Measurements from ENCODE around the gene SLC6A3. TPM values are rescaled to one million over a fixed set of nuclear protein-coding genes. Genes with fewer than 3 reads are reported as not detected.
A peak's percentile ranks its signal among the peaks of the same experiment; 100 is the strongest.
"Not testable (repeated sequence)": the region's sequence is repeated elsewhere in the genome, so short reads cannot be mapped to it uniquely, and the experiment has no call there.

The SLC6A3 gene
- total and polyA plus RNA-seq, 12 donors: 0.04 to 0.19 (median 0.18) TPM; not detected in 9

- no peaks in the 10 kb centered on the region for H3K9me3 ChIP-seq
- ATAC-seq (peak; percentile 28 to 78 (median 56)), DNase-seq (peak; percentile 42 to 45)
- TF ChIP-seq CTCF (IDR thresholded peaks at IDR 0.05): no peak
- peaks cover 0 to 67% (median 7%) of the 10 kb centered on the region in 9 donors for H3K36me3 ChIP-seq
- peak overlapping the region in 1 of 10 donors; percentile 92 for H3K27ac ChIP-seq
- peaks cover 0 to 52% (median 0%) of the 10 kb centered on the region in 9 donors for H3K4me1 ChIP-seq
- no peaks in the 10 kb centered on the region for H3K27me3 ChIP-seq
- no peak overlapping the region for H3K4me3 ChIP-seq
- intact Hi-C loops (cut with DNase I): loop anchor here in 2 of 10 donors (10.0 kb wide), 2 partner anchors 167 to 313 kb away; no protein-coding TSS in a partner anchor
- 88 to 89% methylated on average over 16 of the region's 16 CpGs for WGBS, 2 donors
Measured at GRCh38 chr5:1477341-1477740, 32.1 kb upstream of the SLC6A3 start.

GRCh38 chr5:1476967-1477310 lies 31.7 kb upstream of the SLC6A3 start:
- no peak overlapping the region for H3K4me3 ChIP-seq
- intact Hi-C loops (cut with DNase I): loop anchor here in 2 of 10 donors (10.0 kb wide), 2 partner anchors 168 to 312 kb away; no protein-coding TSS in a partner anchor
- peaks cover 0 to 71% (median 7%) of the 10 kb centered on the region in 9 donors for H3K36me3 ChIP-seq
- no peaks in the 10 kb centered on the region for H3K9me3 ChIP-seq
- H3K27ac ChIP-seq: peak overlapping the region in 1 of 10 donors; percentile 92
- no peak for DNase-seq
- peaks cover 0 to 52% (median 0%) of the 10 kb centered on the region in 9 donors for H3K4me1 ChIP-seq
- no peak for TF ChIP-seq CTCF (IDR thresholded peaks at IDR 0.05)
- H3K27me3 ChIP-seq: no peaks in the 10 kb centered on the region
- peak in 1 of 8 donors; percentile 3 for ATAC-seq
- WGBS, 2 donors: 95 to 97% methylated on average over 11 of the region's 11 CpGs

GRCh38 chr5:1476181-1476966 lies 31.1 kb upstream of the SLC6A3 start:
- H3K9me3 ChIP-seq: no peaks in the 10 kb centered on the region
- WGBS, 2 donors: 89 to 91% methylated on average over 28 of the region's 28 CpGs
- intact Hi-C loops (cut with DNase I): loop anchor here in 2 of 10 donors (10.0 kb wide), 2 partner anchors 168 to 312 kb away; no protein-coding TSS in a partner anchor
- peaks cover 0 to 74% (median 7%) of the 10 kb centered on the region in 9 donors for H3K36me3 ChIP-seq
- no peak for ATAC-seq
- no peak for TF ChIP-seq CTCF (IDR thresholded peaks at IDR 0.05)
- peaks cover 0 to 46% (median 0%) of the 10 kb centered on the region in 9 donors for H3K4me1 ChIP-seq
- peak overlapping the region in 1 of 10 donors; percentile 92 for H3K27ac ChIP-seq
- H3K4me3 ChIP-seq: no peak overlapping the region
- DNase-seq: no peak
- no peaks in the 10 kb centered on the region for H3K27me3 ChIP-seq

GRCh38 chr5:1475544-1475900 lies 30.3 kb upstream of the SLC6A3 start:
- H3K27ac ChIP-seq, H3K4me3 ChIP-seq, H3K9me3 ChIP-seq, ATAC-seq, DNase-seq, H3K27me3 ChIP-seq: not testable (repeated sequence)
- WGBS, 2 donors: 89 to 92% methylated on average over 17 of the region's 17 CpGs
- intact Hi-C loops (cut with DNase I): loop anchor here in 2 of 10 donors (10.0 kb wide), 2 partner anchors 169 to 311 kb away; no protein-coding TSS in a partner anchor
- Histone ChIP-seq H3K4me1 (peaks cover 0 to 38% (median 0%) of the 10 kb centered on the region in 9 donors), H3K36me3 (peaks cover 0 to 81% (median 7%) of the 10 kb centered on the region in 9 donors)
